Endothelial cell of umbilical vein (primary cell): ENCODE data around the gene C1orf35. TPM values are rescaled to one million over a fixed set of nuclear protein-coding genes. Genes with fewer than 3 reads are reported as not detected.

ENCODE experiments used
- BruUV-seq: library from RNA; stranded (reverse); fragments of 400-500 nt; replicated peaks from 2 replicates; lab custom pipeline; 2021; lab: Mats Ljungman, UMichigan
- CTCF ChIA-PET: fragments of 300-600, 350-600 bp; sonication (Branson Sonifier 250); formaldehyde crosslinking; loops from one replicate; lab custom pipeline; 2021; ENCODE audit warnings: antibody characterized with exemption, inconsistent platforms; lab: Charles Lee
- POLR2A ChIA-PET: fragments of 300-600, 350-600 bp; sonication (Branson Sonifier 250); formaldehyde crosslinking; loops from one replicate; lab custom pipeline; 2021; ENCODE audit warnings: antibody characterized with exemption, inconsistent platforms; lab: Charles Lee
- DNase-seq: peaks from one replicate; pipeline ENCODE4 v3.0.0-alpha.2; 2011; ENCODE audit warnings: low read depth, low spot score
- FAIRE-seq: peaks from 2 replicates; lab custom pipeline; 2011; peaks lifted over from hg19 to GRCh38; lab: Jason Lieb, UNC
- H2AFZ ChIP-seq: 2 replicates; pipeline ENCODE4 v1.6.0; 2012; ENCODE audit warnings: low read depth, low read length, control low read depth, inconsistent platforms
- H3K27ac ChIP-seq: 2 replicates; pipeline ENCODE4 v1.5.1; 2011; ENCODE audit warnings: low read depth, mild to moderate bottlenecking, control low read depth, low read length, moderate library complexity; ENCODE audit not compliant: insufficient read depth
- H3K27me3 ChIP-seq, 2 experiments: 2 replicates each; pipeline versions ENCODE4 v1.6.0 to v1.6.1; 2011; ENCODE audit warnings: low read length in 2 of 2, mixed read lengths in 1 of 2; ENCODE audit not compliant: control insufficient read depth in 2 of 2, insufficient read depth in 2 of 2
- H3K36me3 ChIP-seq, 2 experiments: 2 replicates in 1 of 2; 3 replicates in 1 of 2; pipeline ENCODE4 v1.5.1; 2011; ENCODE audit warnings: low read length in 2 of 2, mild to moderate bottlenecking in 1 of 2, moderate library complexity in 1 of 2; ENCODE audit not compliant: control insufficient read depth in 2 of 2, insufficient read depth in 2 of 2; ENCODE audit errors: extremely low read depth in 1 of 2
- H3K4me1 ChIP-seq: 3 replicates; pipeline ENCODE4 v1.5.1; 2011; ENCODE audit warnings: mild to moderate bottlenecking, low read length; ENCODE audit not compliant: control insufficient read depth, insufficient read depth; ENCODE audit errors: extremely low read depth
- H3K4me2 ChIP-seq: 2 replicates; pipeline ENCODE4 v1.6.1; 2011; ENCODE audit warnings: low read length, control low read depth, mixed read lengths; ENCODE audit not compliant: insufficient read depth
- H3K4me3 ChIP-seq, 3 experiments: fragments of 200-600 bp in 1 of 3; sonication (generic), shearing (Covaris generic) in 1 of 3; replicated peaks in 1 of 3; 2 replicates each; pipeline ENCODE4 v1.5.1; 2011 to 2016; ENCODE audit warnings: control low read depth in 3 of 3, low read length in 3 of 3, mild to moderate bottlenecking in 2 of 3, inconsistent platforms in 1 of 3, low read depth in 1 of 3, moderate library complexity in 1 of 3; ENCODE audit not compliant: insufficient read depth in 1 of 3
- H3K79me2 ChIP-seq: 2 replicates; pipeline ENCODE4 v1.6.0; 2012; ENCODE audit warnings: low read length, inconsistent platforms; ENCODE audit not compliant: control insufficient read depth, insufficient read depth
- H3K9ac ChIP-seq: replicated peaks from 2 replicates; pipeline ENCODE3; 2011; ENCODE audit warnings: low read length, control low read depth; ENCODE audit not compliant: insufficient read depth; ENCODE audit errors: extremely low read depth
- H3K9me1 ChIP-seq: replicated peaks from 3 replicates; pipeline ENCODE4 v1.6.0; 2011; ENCODE audit warnings: mild to moderate bottlenecking, low read length; ENCODE audit not compliant: control insufficient read depth, insufficient read depth; ENCODE audit errors: extremely low read depth
- H3K9me3 ChIP-seq: replicated peaks from 2 replicates; pipeline ENCODE4 v1.5.1; 2012; ENCODE audit warnings: low read length, inconsistent platforms; ENCODE audit not compliant: control insufficient read depth, insufficient read depth
- H4K20me1 ChIP-seq: replicated peaks from 2 replicates; pipeline ENCODE3; 2011; ENCODE audit warnings: mild to moderate bottlenecking, low read length; ENCODE audit not compliant: control insufficient read depth, insufficient read depth; ENCODE audit errors: extremely low read depth
- CTCF ChIP-seq, 2 donors: IDR thresholded peaks; 1 replicate in 1 of 2; 2 replicates in 1 of 2; pipeline ENCODE4 v1.5.1; 2011; ENCODE audit warnings: low read length in 2 of 2, mild to moderate bottlenecking in 2 of 2, moderate library complexity in 2 of 2, control low read depth in 1 of 2, inconsistent platforms in 1 of 2, low read depth in 1 of 2; ENCODE audit not compliant: insufficient read depth in 1 of 2; ENCODE audit errors: extremely low read depth in 1 of 2
- EZH2 ChIP-seq: IDR thresholded peaks from 2 replicates; pipeline ENCODE4 v1.6.1; 2012; ENCODE audit warnings: borderline replicate concordance, low read depth, mild to moderate bottlenecking, moderate library complexity, low read length, inconsistent platforms; ENCODE audit not compliant: severe bottlenecking
- FOS ChIP-seq: IDR thresholded peaks from 2 replicates; pipeline ENCODE4 v1.6.1; 2011; ENCODE audit warnings: mild to moderate bottlenecking, low read length, moderate library complexity, borderline replicate concordance; ENCODE audit not compliant: insufficient read depth
- GATA2 ChIP-seq: IDR thresholded peaks from 2 replicates; pipeline ENCODE4 v1.7.0; 2011; ENCODE audit warnings: low read depth, mild to moderate bottlenecking, moderate library complexity, mixed read lengths, low read length; ENCODE audit not compliant: insufficient read length, insufficient read depth
- JUN ChIP-seq: IDR thresholded peaks from 2 replicates; pipeline ENCODE4 v1.6.1; 2011; ENCODE audit warnings: borderline replicate concordance, low read depth; ENCODE audit not compliant: insufficient read length, insufficient read depth
- MAX ChIP-seq: IDR thresholded peaks from 2 replicates; pipeline ENCODE4 v1.6.1; 2011; ENCODE audit not compliant: insufficient read depth, insufficient read length
- MYC ChIP-seq: IDR thresholded peaks from one replicate; pipeline ENCODE4 v1.6.1; 2011; ENCODE audit warnings: mild to moderate bottlenecking, low read depth, low read length
- POLR2A ChIP-seq: IDR thresholded peaks from 2 replicates; pipeline ENCODE4 v1.6.1; 2012; ENCODE audit warnings: low read depth, mild to moderate bottlenecking, control low read depth, low read length
- POLR2AphosphoS5 ChIP-seq: IDR thresholded peaks from 2 replicates; pipeline ENCODE4 v1.6.1; 2012; ENCODE audit warnings: low read depth, mild to moderate bottlenecking, control low read depth, low read length, moderate library complexity; ENCODE audit not compliant: insufficient read depth
- dilution Hi-C: fragments of 300-500 bp; cut with MboI; formaldehyde crosslinking; loops from one replicate; pipeline ENCODE4 v1.15.0; 2019; ENCODE audit warnings: low sequenced_read_pairs; ENCODE audit not compliant: extremely low pct_ligation_motif_present
- intact Hi-C: fragments of 100-400 bp; cut with micrococcal nuclease; formaldehyde crosslinking; loops from one replicate; pipeline ENCODE4 v1.10.0; 2022
- polyA plus RNA-seq, 4 experiments: library from polyadenylated mRNA; depleted of rRNA in 3 of 4; stranded (reverse) in 3 of 4; unstranded in 1 of 4; fragments of >200 nt; gene quantifications; 2 replicates each; pipeline versions ENCODE4 v1.2.1 to v1.2.3, GENCODE V29; 2011 to 2012; ENCODE audit warnings: missing spikeins in 1 of 4
- total RNA-seq: library from RNA; stranded (reverse); gene quantifications from 2 replicates; pipeline ENCODE4 v1.2.3, GENCODE V29; 2021

C1orf35 gene
- total and polyA plus RNA-seq, 2 donors (not counting 3 experiments of a cell fraction or from before 2014, with no cell fraction given) = 19.9 to 21.7 TPM

- H3K27me3 ChIP-seq = no peaks in the 10 kb centered on the region
- no peak overlapping the region for H3K27ac ChIP-seq
- FAIRE-seq = no peak
- ChIA-PET POLR2A (no interaction called here), CTCF (no interaction called here)
- dilution Hi-C loops (no loop called here), intact Hi-C loops (no loop called here)
- no peaks in the 10 kb centered on the region for H3K36me3 ChIP-seq
- BruUV-seq = no TSS peak
- no peaks in the 10 kb centered on the region for H3K79me2 ChIP-seq
- H3K9me1 ChIP-seq = no peaks in the 10 kb centered on the region
- H2AFZ ChIP-seq = no peak overlapping the region
- no peak for DNase-seq
- TF ChIP-seq POLR2A (no peak), FOS (no peak), JUN (no peak), POLR2AphosphoS5 (no peak), GATA2 (no peak)
- H3K4me3 ChIP-seq = no peak overlapping the region
- H3K4me2 ChIP-seq = no peak overlapping the region
- peaks cover 6% of the 10 kb centered on the region for H3K4me1 ChIP-seq
- H4K20me1 ChIP-seq = no peaks in the 10 kb centered on the region
- no peaks in the 10 kb centered on the region for H3K9me3 ChIP-seq
- H3K9ac ChIP-seq = no peak overlapping the region
Measured at GRCh38 chr1:228114827-228115226, 11.7 kb upstream of the C1orf35 start.

- dilution Hi-C loops = no loop called here
- no peak overlapping the region for H3K4me3 ChIP-seq
Measured at GRCh38 chr1:228112617-228113016, 9.5 kb upstream of the C1orf35 start.

More at GRCh38 chr1:228112617-228113016, 9.5 kb upstream of the C1orf35 start:
- Histone ChIP-seq H4K20me1 (no peaks in the 10 kb centered on the region), H3K27me3 (no peaks in the 10 kb centered on the region), H3K27ac (no peak overlapping the region), H3K4me2 (no peak overlapping the region), H3K9ac (no peak overlapping the region), H2AFZ (no peak overlapping the region), H3K4me1 (peaks cover 13% of the 10 kb centered on the region), H3K9me3 (no peaks in the 10 kb centered on the region), H3K9me1 (no peaks in the 10 kb centered on the region), H3K36me3 (peaks cover 0 to under 1% of the 10 kb centered on the region in 2 experiments), H3K79me2 (peaks cover 13% of the 10 kb centered on the region)
- TF ChIP-seq MYC = no peak
- TF ChIP-seq POLR2A = no peak
- TF ChIP-seq POLR2AphosphoS5 = no peak
- TF ChIP-seq JUN = no peak
- no peak for TF ChIP-seq MAX
- no peak for TF ChIP-seq GATA2
- TF ChIP-seq EZH2 = no peak
- no peak for TF ChIP-seq CTCF (IDR thresholded peaks at IDR 0.05; ENCODE audit: extremely low read depth in 1 of 2, insufficient read depth in 1 of 2, low read depth in 1 of 2, low read length in 2 of 2)
- no peak for FAIRE-seq
- no TSS peak for BruUV-seq
- no peak for DNase-seq
- CTCF ChIA-PET = interaction anchor here (0.8 kb wide), 1 partner anchor 18 kb away, joined by 6 read pairs; no protein-coding TSS in a partner anchor
- intact Hi-C loops = no loop called here
- POLR2A ChIA-PET = no interaction called here
